HepG2 (cell line): ENCODE results near the gene GRK4. TPM values are rescaled to one million over a fixed set of nuclear protein-coding genes. Genes with fewer than 3 reads are reported as not detected.

Source experiments
- AGO1 ChIP-seq: fragments of 200-400 bp; formaldehyde crosslinking; IDR thresholded peaks from 2 replicates; pipeline ENCODE4 v1.6.1; 2017; ENCODE audit warnings: mild to moderate bottlenecking, low read depth, low read length, moderate library complexity; ENCODE audit not compliant: poor library complexity, severe bottlenecking
- ESRRA ChIP-seq: sonication (generic); formaldehyde crosslinking; IDR thresholded peaks from 2 replicates; pipeline ENCODE4 v1.5.1; 2020; ENCODE audit warnings: mild to moderate bottlenecking, low read depth, missing genetic modification reagents
- ETV5 ChIP-seq: IDR thresholded peaks from 2 replicates; pipeline ENCODE4 v1.6.1; 2018; ENCODE audit warnings: missing biosample characterization, missing genetic modification reagents, inconsistent platforms, borderline replicate concordance
- GATAD1 ChIP-seq: IDR thresholded peaks from 2 replicates; pipeline ENCODE4 v1.6.1; 2016; ENCODE audit warnings: missing genetic modification reagents, missing compliant biosample characterization
- ISX ChIP-seq: sonication (generic); formaldehyde crosslinking; conservative IDR thresholded peaks from 2 replicates; pipeline ENCODE4 v1.5.0; 2020; ENCODE audit warnings: missing genetic modification reagents
- MTA3 ChIP-seq: sonication (generic); formaldehyde crosslinking; IDR thresholded peaks from 2 replicates; pipeline ENCODE4 v1.4.0; 2020; ENCODE audit warnings: missing genetic modification reagents
- NRL ChIP-seq: sonication (generic); formaldehyde crosslinking; IDR thresholded peaks from 2 replicates; pipeline ENCODE4 v1.5.0; 2020; ENCODE audit warnings: missing genetic modification reagents, mild to moderate bottlenecking, moderate library complexity, borderline replicate concordance
- POLR2G ChIP-seq: fragments of 200-400 bp; formaldehyde crosslinking; IDR thresholded peaks from 2 replicates; pipeline ENCODE4 v1.6.1; 2018; ENCODE audit warnings: mild to moderate bottlenecking, low read depth, low read length, moderate library complexity
- PTBP1 ChIP-seq: fragments of 200-400 bp; formaldehyde crosslinking; IDR thresholded peaks from 2 replicates; pipeline ENCODE4 v1.6.1; 2018; ENCODE audit warnings: low read length, low read depth; ENCODE audit not compliant: poor library complexity, severe bottlenecking
- RXRB ChIP-seq: IDR thresholded peaks from 2 replicates; pipeline ENCODE4 v1.6.1; 2016; ENCODE audit warnings: borderline replicate concordance, missing genetic modification reagents, missing compliant biosample characterization
- SALL1 ChIP-seq: sonication (generic); formaldehyde crosslinking; IDR thresholded peaks from 2 replicates; pipeline ENCODE4 v1.8.0; 2022; ENCODE audit warnings: mild to moderate bottlenecking, missing genetic modification reagents
- SRY ChIP-seq: sonication (generic); formaldehyde crosslinking; IDR thresholded peaks from 2 replicates; pipeline ENCODE4 v1.8.0; 2022; ENCODE audit warnings: mild to moderate bottlenecking, missing genetic modification reagents
- ZNF30 ChIP-seq: sonication (generic); formaldehyde crosslinking; IDR thresholded peaks from 2 replicates; pipeline ENCODE4 v1.5.0; 2020; ENCODE audit warnings: mild to moderate bottlenecking, missing genetic modification reagents
- ZNF326 ChIP-seq: sonication (generic); formaldehyde crosslinking; IDR thresholded peaks from 2 replicates; pipeline ENCODE4 v1.4.0; 2020; ENCODE audit warnings: missing genetic modification reagents, borderline replicate concordance
- ZNF354B ChIP-seq: sonication (generic); formaldehyde crosslinking; IDR thresholded peaks from 2 replicates; pipeline ENCODE4 v1.8.0; 2022; ENCODE audit warnings: mild to moderate bottlenecking, missing genetic modification reagents
- ZNF850 ChIP-seq: sonication (generic); formaldehyde crosslinking; conservative IDR thresholded peaks from 2 replicates; pipeline ENCODE4 v1.9.0; 2021; ENCODE audit warnings: mild to moderate bottlenecking, missing genetic modification reagents
- ZSCAN22 ChIP-seq: sonication (generic); formaldehyde crosslinking; IDR thresholded peaks from 2 replicates; pipeline ENCODE4 v1.4.0; 2020; ENCODE audit warnings: mild to moderate bottlenecking, missing genetic modification reagents
- polyA plus RNA-seq, 8 experiments: library from polyadenylated mRNA; depleted of rRNA in 3 of 8; stranded (reverse) in 7 of 8; unstranded in 1 of 8; fragments of >200 nt; fragmentation: Illumina TruSeq in 4 of 8; extraction: Trizol in 4 of 8; gene quantifications; 2 replicates each; pipeline versions ENCODE4 v1.2.1 to v1.2.3, GENCODE V29; 2011 to 2016; ENCODE audit warnings: low read depth in 4 of 8, missing spikeins in 1 of 8, mixed read lengths in 1 of 8; ENCODE audit not compliant: insufficient read depth in 1 of 8
- total RNA-seq, 5 experiments: library from RNA; depleted of rRNA; stranded (reverse); fragments of >200 nt; fragmentation: Illumina TruSeq; extraction: Trizol; gene quantifications; 2 replicates each; pipeline ENCODE4 v1.2.3, GENCODE V29; 2016; ENCODE audit warnings: low read depth in 1 of 5
- TF ChIP-seq, protein P1 (sequence below): sonication (generic); formaldehyde crosslinking; IDR thresholded peaks from 2 replicates; pipeline ENCODE4 v1.5.1; 2020; ENCODE audit warnings: mild to moderate bottlenecking, moderate library complexity, missing genetic modification reagents
- TF ChIP-seq, protein P2 (sequence below): sonication (generic); formaldehyde crosslinking; IDR thresholded peaks from 2 replicates; pipeline ENCODE4 v1.8.1; 2023; ENCODE audit warnings: mild to moderate bottlenecking, missing genetic modification reagents, borderline replicate concordance
- TF ChIP-seq, protein P3 (sequence below), 2 experiments: sonication (generic) in 1 of 2; formaldehyde crosslinking in 1 of 2; IDR thresholded peaks; 2 replicates each; pipeline versions ENCODE4 v1.6.1 to v1.9.0; 2014 to 2022; ENCODE audit warnings: antibody characterized with exemption in 1 of 2, borderline replicate concordance in 1 of 2, inconsistent platforms in 1 of 2, low read depth in 1 of 2, missing genetic modification reagents in 1 of 2
- TF ChIP-seq, protein P4 (sequence below): sonication (generic); formaldehyde crosslinking; IDR thresholded peaks from 2 replicates; pipeline ENCODE4 v1.4.0; 2020; ENCODE audit warnings: missing genetic modification reagents

Gene GRK4
- total and polyA plus RNA-seq, 2 of the 13 experiments (the other 11 are each of a cell fraction or from before 2014, with no cell fraction given): 1.8 to 2.0 TPM

DNA sequence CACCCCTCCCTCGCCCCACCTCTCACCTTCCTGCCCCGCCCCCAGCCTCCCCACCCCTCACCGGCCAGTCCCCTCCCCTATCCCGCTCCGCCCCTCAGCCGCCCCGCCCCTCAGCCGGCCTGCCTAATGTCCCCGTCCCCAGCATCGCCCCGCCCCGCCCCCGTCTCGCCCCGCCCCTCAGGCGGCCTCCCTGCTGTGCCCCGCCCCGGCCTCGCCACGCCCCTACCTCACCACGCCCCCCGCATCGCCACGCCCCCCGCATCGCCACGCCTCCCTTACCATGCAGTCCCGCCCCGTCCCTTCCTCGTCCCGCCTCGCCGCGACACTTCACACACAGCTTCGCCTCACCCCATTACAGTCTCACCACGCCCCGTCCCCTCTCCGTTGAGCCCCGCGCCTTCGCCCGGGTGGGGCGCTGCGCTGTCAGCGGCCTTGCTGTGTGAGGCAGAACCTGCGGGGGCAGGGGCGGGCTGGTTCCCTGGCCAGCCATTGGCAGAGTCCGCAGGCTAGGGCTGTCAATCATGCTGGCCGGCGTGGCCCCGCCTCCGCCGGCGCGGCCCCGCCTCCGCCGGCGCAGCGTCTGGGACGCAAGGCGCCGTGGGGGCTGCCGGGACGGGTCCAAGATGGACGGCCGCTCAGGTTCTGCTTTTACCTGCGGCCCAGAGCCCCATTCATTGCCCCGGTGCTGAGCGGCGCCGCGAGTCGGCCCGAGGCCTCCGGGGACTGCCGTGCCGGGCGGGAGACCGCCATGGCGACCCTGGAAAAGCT lies 110.9 kb downstream of the GRK4 start, which contains the start of the genes HTT and HTT-AS (continued):
- TF ChIP-seq, protein P1, sequence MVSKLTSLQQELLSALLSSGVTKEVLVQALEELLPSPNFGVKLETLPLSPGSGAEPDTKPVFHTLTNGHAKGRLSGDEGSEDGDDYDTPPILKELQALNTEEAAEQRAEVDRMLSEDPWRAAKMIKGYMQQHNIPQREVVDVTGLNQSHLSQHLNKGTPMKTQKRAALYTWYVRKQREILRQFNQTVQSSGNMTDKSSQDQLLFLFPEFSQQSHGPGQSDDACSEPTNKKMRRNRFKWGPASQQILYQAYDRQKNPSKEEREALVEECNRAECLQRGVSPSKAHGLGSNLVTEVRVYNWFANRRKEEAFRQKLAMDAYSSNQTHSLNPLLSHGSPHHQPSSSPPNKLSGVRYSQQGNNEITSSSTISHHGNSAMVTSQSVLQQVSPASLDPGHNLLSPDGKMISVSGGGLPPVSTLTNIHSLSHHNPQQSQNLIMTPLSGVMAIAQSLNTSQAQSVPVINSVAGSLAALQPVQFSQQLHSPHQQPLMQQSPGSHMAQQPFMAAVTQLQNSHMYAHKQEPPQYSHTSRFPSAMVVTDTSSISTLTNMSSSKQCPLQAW (CRISPR knock-in tag): peak; percentile 62; the same call in 1 of the 2 replicates
- TF ChIP-seq ZNF30 (CRISPR knock-in tag): no peak
- no peak for TF ChIP-seq ISX (CRISPR knock-in tag)
- peak; percentile 50 for TF ChIP-seq SALL1 (CRISPR knock-in tag)
- TF ChIP-seq SRY: 0 out of 2 replicates have a peak, but pooled peaks have one; percentile 30
- TF ChIP-seq PTBP1: no peak
- TF ChIP-seq ESRRA: no peak
- TF ChIP-seq ZSCAN22 (CRISPR knock-in tag): no peak
- TF ChIP-seq GATAD1 (CRISPR knock-in tag): peak; percentile 81
- TF ChIP-seq ZNF326 (CRISPR knock-in tag): no peak
- TF ChIP-seq ZNF354B (CRISPR knock-in tag): no peak
- TF ChIP-seq AGO1: no peak
- TF ChIP-seq MTA3 (CRISPR knock-in tag): peak; percentile 94; the same call in 1 of the 2 replicates
- TF ChIP-seq ETV5 (CRISPR knock-in tag): 0 out of 2 replicates have a peak, but pooled peaks have one; percentile 9
- TF ChIP-seq ZNF850 (CRISPR knock-in tag): no peak
- TF ChIP-seq, protein P2, sequence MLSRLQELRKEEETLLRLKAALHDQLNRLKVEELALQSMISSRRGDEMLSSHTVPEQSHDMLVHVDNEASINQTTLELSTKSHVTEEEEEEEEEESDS (CRISPR knock-in tag): 0 out of 2 replicates have a peak, but pooled peaks have one; percentile 43
- peak; percentile 73 for TF ChIP-seq POLR2G
- TF ChIP-seq, protein P3, sequence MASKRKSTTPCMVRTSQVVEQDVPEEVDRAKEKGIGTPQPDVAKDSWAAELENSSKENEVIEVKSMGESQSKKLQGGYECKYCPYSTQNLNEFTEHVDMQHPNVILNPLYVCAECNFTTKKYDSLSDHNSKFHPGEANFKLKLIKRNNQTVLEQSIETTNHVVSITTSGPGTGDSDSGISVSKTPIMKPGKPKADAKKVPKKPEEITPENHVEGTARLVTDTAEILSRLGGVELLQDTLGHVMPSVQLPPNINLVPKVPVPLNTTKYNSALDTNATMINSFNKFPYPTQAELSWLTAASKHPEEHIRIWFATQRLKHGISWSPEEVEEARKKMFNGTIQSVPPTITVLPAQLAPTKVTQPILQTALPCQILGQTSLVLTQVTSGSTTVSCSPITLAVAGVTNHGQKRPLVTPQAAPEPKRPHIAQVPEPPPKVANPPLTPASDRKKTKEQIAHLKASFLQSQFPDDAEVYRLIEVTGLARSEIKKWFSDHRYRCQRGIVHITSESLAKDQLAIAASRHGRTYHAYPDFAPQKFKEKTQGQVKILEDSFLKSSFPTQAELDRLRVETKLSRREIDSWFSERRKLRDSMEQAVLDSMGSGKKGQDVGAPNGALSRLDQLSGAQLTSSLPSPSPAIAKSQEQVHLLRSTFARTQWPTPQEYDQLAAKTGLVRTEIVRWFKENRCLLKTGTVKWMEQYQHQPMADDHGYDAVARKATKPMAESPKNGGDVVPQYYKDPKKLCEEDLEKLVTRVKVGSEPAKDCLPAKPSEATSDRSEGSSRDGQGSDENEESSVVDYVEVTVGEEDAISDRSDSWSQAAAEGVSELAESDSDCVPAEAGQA (IDR thresholded peaks at IDR 0.05; ENCODE audit: low read depth): 0 out of 2 replicates have a peak, but pooled peaks have one; percentile 41
- TF ChIP-seq, protein P3 (CRISPR knock-in tag; IDR thresholded peaks at IDR 0.05; ENCODE audit: borderline replicate concordance): no peak
- no peak; the same call in 1 of the 2 replicates for TF ChIP-seq RXRB (CRISPR knock-in tag)
- TF ChIP-seq NRL: no peak
- TF ChIP-seq, protein P4, sequence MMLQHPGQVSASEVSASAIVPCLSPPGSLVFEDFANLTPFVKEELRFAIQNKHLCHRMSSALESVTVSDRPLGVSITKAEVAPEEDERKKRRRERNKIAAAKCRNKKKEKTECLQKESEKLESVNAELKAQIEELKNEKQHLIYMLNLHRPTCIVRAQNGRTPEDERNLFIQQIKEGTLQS (CRISPR knock-in tag): no peak
